ENCODE measurements around the gene CNGA2. TPM values are rescaled to one million over a fixed set of nuclear protein-coding genes. Genes with fewer than 3 reads are reported as not detected.

CNGA2 gene
- total RNA-seq, 1 experiment from 2014 or later: not detected

- no peaks in the 10 kb centered on the region for H3K4me1 ChIP-seq (ENCODE audit: control insufficient read depth in 1 of 2, insufficient read depth in 2 of 2, low read length in 2 of 2)
- H3K36me3 ChIP-seq (ENCODE audit: control insufficient read depth in 1 of 2, insufficient read depth in 2 of 2, low read length in 2 of 2): no peaks in the 10 kb centered on the region
- CTCF ChIA-PET: no interaction called here
- TF ChIP-seq CBX3 (IDR thresholded peaks at IDR 0.05; ENCODE audit: low read depth): no peak
- no peak for TF ChIP-seq ATF3 (IDR thresholded peaks at IDR 0.05)
- TF ChIP-seq SP1 (IDR thresholded peaks at IDR 0.05; ENCODE audit: low read depth): no peak
- TF ChIP-seq EZH2 (IDR thresholded peaks at IDR 0.05): no peak
- no peak for TF ChIP-seq CEBPB (IDR thresholded peaks at IDR 0.05; ENCODE audit: low read depth)
- no peak for TF ChIP-seq SIN3A (IDR thresholded peaks at IDR 0.05; ENCODE audit: low read depth)
- no peak for TF ChIP-seq EZH2phosphoT487 (IDR thresholded peaks at IDR 0.05; ENCODE audit: borderline replicate concordance)
- no peak for TF ChIP-seq MAX (IDR thresholded peaks at IDR 0.05)
- TF ChIP-seq CTCF (IDR thresholded peaks at IDR 0.05 in 2 of 3, conservative IDR thresholded peaks at IDR 0.05 in 1 of 3; ENCODE audit: borderline replicate concordance in 1 of 3, insufficient read depth in 1 of 3, low read depth in 2 of 3, low read length in 2 of 3): no peak
- TF ChIP-seq, protein P1, sequence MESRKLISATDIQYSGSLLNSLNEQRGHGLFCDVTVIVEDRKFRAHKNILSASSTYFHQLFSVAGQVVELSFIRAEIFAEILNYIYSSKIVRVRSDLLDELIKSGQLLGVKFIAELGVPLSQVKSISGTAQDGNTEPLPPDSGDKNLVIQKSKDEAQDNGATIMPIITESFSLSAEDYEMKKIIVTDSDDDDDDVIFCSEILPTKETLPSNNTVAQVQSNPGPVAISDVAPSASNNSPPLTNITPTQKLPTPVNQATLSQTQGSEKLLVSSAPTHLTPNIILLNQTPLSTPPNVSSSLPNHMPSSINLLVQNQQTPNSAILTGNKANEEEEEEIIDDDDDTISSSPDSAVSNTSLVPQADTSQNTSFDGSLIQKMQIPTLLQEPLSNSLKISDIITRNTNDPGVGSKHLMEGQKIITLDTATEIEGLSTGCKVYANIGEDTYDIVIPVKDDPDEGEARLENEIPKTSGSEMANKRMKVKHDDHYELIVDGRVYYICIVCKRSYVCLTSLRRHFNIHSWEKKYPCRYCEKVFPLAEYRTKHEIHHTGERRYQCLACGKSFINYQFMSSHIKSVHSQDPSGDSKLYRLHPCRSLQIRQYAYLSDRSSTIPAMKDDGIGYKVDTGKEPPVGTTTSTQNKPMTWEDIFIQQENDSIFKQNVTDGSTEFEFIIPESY (IDR thresholded peaks at IDR 0.05; ENCODE audit: extremely low read depth, insufficient replicate concordance, low read length): no peak
- TF ChIP-seq POLR2A (IDR thresholded peaks at IDR 0.05; ENCODE audit: borderline replicate concordance, extremely low read depth, insufficient read depth, insufficient read length): no peak
- no peak for ATAC-seq
- BruUV-seq (replicated peaks): no TSS peak
- no peaks in the 10 kb centered on the region for H3K9me2 ChIP-seq (ENCODE audit: insufficient read depth)
- RAD21 ChIA-PET (ENCODE audit: low non-redundant PET in 1 of 2, low total read pairs in 2 of 2, uncharacterized antibody in 2 of 2, unreplicated experiment in 2 of 2): no interaction called here
- H2AFZ ChIP-seq (ENCODE audit: low read depth, low read length, poor library complexity, severe bottlenecking): no peak overlapping the region
- intact Hi-C loops (cut with micrococcal nuclease): no loop called here
- H3K9ac ChIP-seq (ENCODE audit: low read length): no peak overlapping the region
- no peak for DNase-seq (ENCODE audit: low read depth, low spot score)
- H3K4me3 ChIP-seq (replicated peaks in 1 of 2; ENCODE audit: low read depth in 1 of 2, low read length in 2 of 2): no peak overlapping the region
- no peaks in the 10 kb centered on the region for H3K27me3 ChIP-seq (ENCODE audit: insufficient read depth, low read length)
- POLR2A ChIA-PET: no interaction called here
- no peak overlapping the region for H3K27ac ChIP-seq (ENCODE audit: low read depth, low read length)
- no peaks in the 10 kb centered on the region for H3K79me2 ChIP-seq (ENCODE audit: insufficient read depth, low read length)
- H4K20me1 ChIP-seq (ENCODE audit: insufficient read depth): no peaks in the 10 kb centered on the region
- no peaks in the 10 kb centered on the region for H3K9me3 ChIP-seq (ENCODE audit: control insufficient read depth in 1 of 2, insufficient read depth in 1 of 2, low read depth in 1 of 2, low read length in 2 of 2)
- H3K4me2 ChIP-seq (ENCODE audit: low read length): no peak overlapping the region
Measured at GRCh38 chrX:151700581-151700980, 34.0 kb upstream of the CNGA2 start.
